Hepatic stellate cell (primary cell): ENCODE measurements around the gene IL17RE.
A peak's percentile ranks its signal among the peaks of the same experiment; 100 is the strongest.
"Not testable (repeated sequence)": the region's sequence is repeated elsewhere in the genome, so short reads cannot be mapped to it uniquely, and the experiment has no call there.

Experiments
- DNase-seq: peaks from one replicate; pipeline ENCODE4 v3.0.0; 2011; ENCODE audit warnings: low spot score

Gene IL17RE

GRCh38 chr3:9879830-9880549 is 22.7 kb upstream of the IL17RE start, which contains the start of gene CIDEC:
Gene CIDEC (minus strand): TSS chr3:9880253. CDS start chr3:9878486, 1,767 bp downstream.
- no peak for DNase-seq

- DNase-seq = no peak
These were observed 21.2 kb upstream of the IL17RE start for GRCh38 chr3:9881441-9881840.

- DNase-seq = no peak
These were observed 18.7 kb upstream of the IL17RE start for GRCh38 chr3:9883706-9884554.

GRCh38 chr3:9884555-9885165 is 18.0 kb upstream of the IL17RE start:
- DNase-seq = peak; percentile 91

GRCh38 chr3:9886328-9886727 is 16.3 kb upstream of the IL17RE start:
- no peak for DNase-seq

GRCh38 chr3:9887480-9887879 is 15.2 kb upstream of the IL17RE start:
- no peak for DNase-seq

- no peak for DNase-seq
These were observed 14.1 kb upstream of the IL17RE start for GRCh38 chr3:9888540-9888939.

- DNase-seq = no peak
These were observed 13.2 kb upstream of the IL17RE start for GRCh38 chr3:9889405-9889804.

GRCh38 chr3:9890249-9891071 is 12.2 kb upstream of the IL17RE start, which contains the start of gene JAGN1:
Gene JAGN1 (plus strand): TSS chr3:9890610. CDS start chr3:9890723, 113 bp downstream.
- peak; percentile 90 for DNase-seq

- no peak for DNase-seq
These were observed 11.5 kb upstream of the IL17RE start for GRCh38 chr3:9891072-9891622.

GRCh38 chr3:9893739-9894138 is 8.9 kb upstream of the IL17RE start:
- no peak for DNase-seq

GRCh38 chr3:9895715-9896114 is 6.9 kb upstream of the IL17RE start:
- DNase-seq = not testable (repeated sequence)

GRCh38 chr3:9896755-9897407 is 5.8 kb upstream of the IL17RE start:
- DNase-seq = not testable (repeated sequence)

- DNase-seq = no peak
These were observed 5.0 kb upstream of the IL17RE start for GRCh38 chr3:9897408-9898372.

- DNase-seq = no peak
These were observed 4.0 kb upstream of the IL17RE start for GRCh38 chr3:9898467-9899241.

GRCh38 chr3:9899289-9899791 is 3.3 kb upstream of the IL17RE start:
- DNase-seq = no peak

- DNase-seq = not testable (repeated sequence)
These were observed 1.7 kb upstream of the IL17RE start for GRCh38 chr3:9900965-9901415.

GRCh38 chr3:9901967-9902366 is 681 bp upstream of the IL17RE start:
- DNase-seq = no peak

GRCh38 chr3:9903238-9903624 is 583 bp downstream of the IL17RE start:
- peak; percentile 75 for DNase-seq
